Measurements from ENCODE around the gene GRID2. TPM values are rescaled to one million over a fixed set of nuclear protein-coding genes. Genes with fewer than 3 reads are reported as not detected.
A peak's percentile ranks its signal among the peaks of the same experiment; 100 is the strongest.

The GRID2 gene
- total RNA-seq, 1 donor from 2014 or later, result 0.17 TPM

DNA sequence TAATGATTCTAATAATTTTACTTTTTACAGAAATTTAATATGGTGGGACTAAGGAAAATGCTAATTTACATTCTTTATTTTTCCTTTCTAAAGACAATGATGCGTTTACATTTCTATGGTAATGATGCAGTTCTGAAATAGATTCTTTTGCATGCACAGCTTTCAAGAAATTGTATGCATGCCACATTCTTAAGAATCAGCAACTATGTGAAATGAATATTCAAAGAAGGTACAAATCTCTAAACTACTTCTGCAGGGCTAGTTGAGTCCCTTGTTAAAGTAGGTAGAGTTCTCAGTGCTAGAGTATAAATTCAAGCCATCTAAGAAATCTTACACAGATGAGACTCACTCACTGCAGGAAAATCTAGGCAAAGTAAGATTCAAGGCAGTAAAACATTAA is 24.5 kb upstream of the GRID2 start:
- peaks cover 2% of the 10 kb centered on the region for H3K9me3 Mint-ChIP-seq
- Histone ChIP-seq H3K27ac (no peak overlapping the region), H4K20me1 (ENCODE audit: low read depth) (no peaks in the 10 kb centered on the region), H2AFZ (replicated peaks) (no peak overlapping the region), H3K4me3 (no peak overlapping the region), H3K4me2 (no peak overlapping the region), H3F3A (ENCODE audit: low read depth) (no peaks in the 10 kb centered on the region), H3K9me3 (ENCODE audit: low read depth) (no peaks in the 10 kb centered on the region), H3K9ac (no peak overlapping the region), H3K27me3 (peaks cover 21% of the 10 kb centered on the region), H3K79me2 (ENCODE audit: low read depth) (no peaks in the 10 kb centered on the region), H3K4me1 (no peaks in the 10 kb centered on the region), H3K36me3 (no peaks in the 10 kb centered on the region)
- DNase-seq (ENCODE audit: low spot score), result no peak
- no peaks in the 10 kb centered on the region for H3K4me1 Mint-ChIP-seq
- TF ChIP-seq, protein P1, sequence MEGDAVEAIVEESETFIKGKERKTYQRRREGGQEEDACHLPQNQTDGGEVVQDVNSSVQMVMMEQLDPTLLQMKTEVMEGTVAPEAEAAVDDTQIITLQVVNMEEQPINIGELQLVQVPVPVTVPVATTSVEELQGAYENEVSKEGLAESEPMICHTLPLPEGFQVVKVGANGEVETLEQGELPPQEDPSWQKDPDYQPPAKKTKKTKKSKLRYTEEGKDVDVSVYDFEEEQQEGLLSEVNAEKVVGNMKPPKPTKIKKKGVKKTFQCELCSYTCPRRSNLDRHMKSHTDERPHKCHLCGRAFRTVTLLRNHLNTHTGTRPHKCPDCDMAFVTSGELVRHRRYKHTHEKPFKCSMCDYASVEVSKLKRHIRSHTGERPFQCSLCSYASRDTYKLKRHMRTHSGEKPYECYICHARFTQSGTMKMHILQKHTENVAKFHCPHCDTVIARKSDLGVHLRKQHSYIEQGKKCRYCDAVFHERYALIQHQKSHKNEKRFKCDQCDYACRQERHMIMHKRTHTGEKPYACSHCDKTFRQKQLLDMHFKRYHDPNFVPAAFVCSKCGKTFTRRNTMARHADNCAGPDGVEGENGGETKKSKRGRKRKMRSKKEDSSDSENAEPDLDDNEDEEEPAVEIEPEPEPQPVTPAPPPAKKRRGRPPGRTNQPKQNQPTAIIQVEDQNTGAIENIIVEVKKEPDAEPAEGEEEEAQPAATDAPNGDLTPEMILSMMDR (IDR thresholded peaks at IDR 0.05), result no peak
- TF ChIP-seq EZH2phosphoT487 (IDR thresholded peaks at IDR 0.05), result no peak
- TF ChIP-seq EZH2 (IDR thresholded peaks at IDR 0.05), result no peak
- H3K27me3 Mint-ChIP-seq (ENCODE audit: insufficient read depth, low read depth), result peaks cover 5% of the 10 kb centered on the region
- H3K36me3 Mint-ChIP-seq, result no peaks in the 10 kb centered on the region
- no peak overlapping the region for H3K4me3 Mint-ChIP-seq
- no peak overlapping the region for H3K27ac Mint-ChIP-seq

DNA sequence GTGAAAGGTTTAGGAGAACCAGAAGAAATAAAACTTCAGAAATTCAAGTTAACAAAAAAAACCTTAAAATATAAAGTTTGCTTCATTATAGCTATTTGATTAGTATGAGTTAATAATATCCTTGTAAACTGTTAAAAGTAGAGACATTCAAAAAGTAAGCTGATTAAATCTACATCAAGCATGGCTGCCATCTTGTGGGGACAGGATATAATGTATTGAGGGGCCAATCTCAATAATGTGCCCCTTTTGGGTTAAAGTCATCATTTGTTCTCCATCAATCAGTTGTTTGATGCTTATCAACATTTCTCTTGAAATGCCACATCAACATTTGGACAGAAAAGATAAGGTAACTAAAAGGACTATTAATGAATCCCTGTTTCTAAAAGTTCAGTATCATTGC is 4.6 kb upstream of the GRID2 start:
- Histone ChIP-seq H3K27me3 (peaks cover 28% of the 10 kb centered on the region), H3K36me3 (no peaks in the 10 kb centered on the region), H2AFZ (replicated peaks) (no peak overlapping the region), H3F3A (ENCODE audit: low read depth) (peaks cover 17% of the 10 kb centered on the region), H3K9ac (no peak overlapping the region), H3K79me2 (ENCODE audit: low read depth) (no peaks in the 10 kb centered on the region), H3K27ac (no peak overlapping the region), H3K4me1 (peaks cover 6% of the 10 kb centered on the region), H3K4me2 (no peak overlapping the region), H4K20me1 (ENCODE audit: low read depth) (no peaks in the 10 kb centered on the region), H3K9me3 (ENCODE audit: low read depth) (no peaks in the 10 kb centered on the region), H3K4me3 (no peak overlapping the region)
- H3K27me3 Mint-ChIP-seq (ENCODE audit: insufficient read depth, low read depth), result no peaks in the 10 kb centered on the region
- H3K4me3 Mint-ChIP-seq, result no peak overlapping the region
- H3K36me3 Mint-ChIP-seq, result no peaks in the 10 kb centered on the region
- no peaks in the 10 kb centered on the region for H3K9me3 Mint-ChIP-seq
- TF ChIP-seq EZH2 (IDR thresholded peaks at IDR 0.05) (no peak), EZH2phosphoT487 (IDR thresholded peaks at IDR 0.05) (no peak)
- TF ChIP-seq, protein P1 (IDR thresholded peaks at IDR 0.05), result peak; percentile 40
- peaks cover 5% of the 10 kb centered on the region for H3K4me1 Mint-ChIP-seq
- no peak for DNase-seq (ENCODE audit: low spot score)
- no peak overlapping the region for H3K27ac Mint-ChIP-seq

DNA sequence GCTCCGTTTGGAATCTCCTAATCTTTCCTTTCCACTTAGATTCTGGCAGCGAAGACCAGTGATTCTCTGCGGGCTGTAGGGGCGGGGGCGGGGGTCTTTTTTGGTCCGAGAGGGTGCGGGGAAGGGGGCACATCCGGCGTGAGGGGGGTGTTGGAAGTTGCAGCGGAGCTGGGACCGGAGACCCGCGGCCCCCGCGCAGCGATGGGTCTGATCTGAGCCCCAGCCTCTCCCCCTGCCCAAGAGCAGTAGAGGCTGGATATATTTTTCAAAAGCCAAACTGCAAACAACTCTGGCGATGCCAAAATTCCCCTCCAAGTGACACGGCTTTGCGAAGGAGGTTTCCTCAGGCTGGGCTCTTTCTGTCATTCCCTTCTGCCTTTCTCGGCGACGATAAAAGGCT is 355 bp downstream of the GRID2 start:
- no peaks in the 10 kb centered on the region for H3K36me3 ChIP-seq
- H4K20me1 ChIP-seq (ENCODE audit: low read depth), result peaks cover 6% of the 10 kb centered on the region
- Mint-ChIP-seq H3K4me3 (peak overlapping the region; percentile 92), H3K36me3 (no peaks in the 10 kb centered on the region), H3K27ac (no peak overlapping the region), H3K27me3 (ENCODE audit: insufficient read depth, low read depth) (peaks cover 9% of the 10 kb centered on the region), H3K9me3 (no peaks in the 10 kb centered on the region), H3K4me1 (peaks cover 19% of the 10 kb centered on the region)
- DNase-seq (ENCODE audit: low spot score), result peak; percentile 30
- H3F3A ChIP-seq (ENCODE audit: low read depth), result peaks cover 38% of the 10 kb centered on the region
- peak overlapping the region; percentile 61 for H3K4me3 ChIP-seq
- H3K9me3 ChIP-seq (ENCODE audit: low read depth), result no peaks in the 10 kb centered on the region
- H3K4me2 ChIP-seq, result peak overlapping the region; percentile 90
- peaks cover 53% of the 10 kb centered on the region for H3K27me3 ChIP-seq
- peak overlapping the region; percentile 98 for H2AFZ ChIP-seq (replicated peaks)
- H3K4me1 ChIP-seq, result peaks cover 13% of the 10 kb centered on the region
- no peak overlapping the region for H3K9ac ChIP-seq
- H3K27ac ChIP-seq, result no peak overlapping the region
- H3K79me2 ChIP-seq (ENCODE audit: low read depth), result no peaks in the 10 kb centered on the region
- TF ChIP-seq, protein P1 (IDR thresholded peaks at IDR 0.05), result no peak
- TF ChIP-seq EZH2 (IDR thresholded peaks at IDR 0.05) (no peak), EZH2phosphoT487 (IDR thresholded peaks at IDR 0.05) (no peak)
